B cell (primary cell): ENCODE data around the gene ESD. TPM values are rescaled to one million over a fixed set of nuclear protein-coding genes. Genes with fewer than 3 reads are reported as not detected.

Experiments used
- ATAC-seq: fragments of 200-7000 bp; cut with Tn5 transposase; one replicate; pipeline ENCODE4 v1.10.0; 2021; ENCODE audit warnings: low read depth, mild to moderate bottlenecking, moderate number of reproducible peaks, moderate library complexity
- CTCF ChIA-PET: fragments of 350-600 bp; sonication (Branson Sonifier 250); formaldehyde crosslinking; loops from one replicate; lab custom pipeline; 2021; ENCODE audit warnings: antibody characterized with exemption, inconsistent platforms; lab: Charles Lee
- POLR2A ChIA-PET: fragments of 350-600 bp; sonication (Branson Sonifier 250); formaldehyde crosslinking; loops from one replicate; lab custom pipeline; 2021; ENCODE audit warnings: antibody characterized with exemption; lab: Charles Lee
- DNase-seq: peaks from one replicate; pipeline ENCODE4 v3.0.0; 2013
- H2AFZ ChIP-seq: 2 replicates; pipeline ENCODE4 v1.6.1; 2012; ENCODE audit warnings: mild to moderate bottlenecking, low read depth, low read length; ENCODE audit not compliant: insufficient read depth, poor library complexity, severe bottlenecking
- H3K27ac ChIP-seq, 2 donors: 1 replicate in 1 of 2; 2 replicates in 1 of 2; pipeline ENCODE4 v1.5.1; 2012 to 2013; ENCODE audit warnings: low read length in 2 of 2, mild to moderate bottlenecking in 2 of 2, moderate library complexity in 1 of 2
- H3K27me3 ChIP-seq, 4 experiments: fragments of 200-600 bp in 1 of 4; sonication (generic) in 1 of 4; replicated peaks in 1 of 4; 1 replicate in 2 of 4; 2 replicates in 2 of 4; pipeline versions ENCODE4 v1.6.1 to v1.7.0; 2013 to 2016; ENCODE audit warnings: low read length in 3 of 4, mild to moderate bottlenecking in 2 of 4, mixed read lengths in 1 of 4, moderate library complexity in 1 of 4; ENCODE audit not compliant: insufficient read depth in 4 of 4, control insufficient read depth in 3 of 4; ENCODE audit errors: control extremely low read depth in 1 of 4
- H3K36me3 ChIP-seq, 2 experiments: replicated peaks in 1 of 2; 1 replicate in 1 of 2; 2 replicates in 1 of 2; pipeline versions ENCODE4 v1.6.1 to v1.7.1; 2013; ENCODE audit warnings: low read length in 1 of 2; ENCODE audit not compliant: insufficient read depth in 2 of 2, control insufficient read depth in 1 of 2; ENCODE audit errors: control extremely low read depth in 1 of 2, extremely low read depth in 1 of 2
- H3K4me1 ChIP-seq, 2 donors: fragments of 200-600 bp in 1 of 2; sonication (generic) in 1 of 2; 1 replicate in 1 of 2; 2 replicates in 1 of 2; pipeline versions ENCODE4 v1.5.1 to v1.6.1; 2013 to 2017; ENCODE audit warnings: low read length in 2 of 2; ENCODE audit not compliant: control insufficient read depth in 2 of 2, insufficient read depth in 2 of 2
- H3K4me2 ChIP-seq: replicated peaks from 2 replicates; pipeline ENCODE3; 2012; ENCODE audit warnings: mild to moderate bottlenecking, low read depth, low read length; ENCODE audit not compliant: poor library complexity, severe bottlenecking
- H3K4me3 ChIP-seq, 5 experiments: fragments of 200-600 bp in 1 of 5; sonication (generic) in 1 of 5; 1 replicate in 3 of 5; 2 replicates in 2 of 5; pipeline versions ENCODE4 v1.5.1 to v1.7.0; 2011 to 2016; ENCODE audit warnings: low read length in 4 of 5, mild to moderate bottlenecking in 4 of 5, low read depth in 2 of 5, control low read depth in 1 of 5, moderate library complexity in 1 of 5; ENCODE audit not compliant: insufficient read depth in 1 of 5; ENCODE audit errors: control extremely low read depth in 1 of 5, extremely low read depth in 1 of 5
- H3K79me2 ChIP-seq: fragments of 200-600 bp; sonication (generic); one replicate; pipeline ENCODE4 v1.6.0; 2016; ENCODE audit warnings: low read length; ENCODE audit not compliant: control insufficient read depth, insufficient read depth
- H3K9ac ChIP-seq: fragments of 200-600 bp; sonication (generic); 2 replicates; pipeline ENCODE4 v1.6.1; 2017; ENCODE audit warnings: mild to moderate bottlenecking, low read length, moderate library complexity
- H3K9me3 ChIP-seq, 3 donors: one replicate each; pipeline versions ENCODE4 v1.6.1 to v1.7.1; 2013; ENCODE audit warnings: low read length in 2 of 3; ENCODE audit not compliant: control insufficient read depth in 2 of 3, insufficient read depth in 1 of 3; ENCODE audit errors: control extremely low read depth in 1 of 3
- H4K20me1 ChIP-seq: 2 replicates; pipeline ENCODE4 v1.6.0; 2012; ENCODE audit warnings: mild to moderate bottlenecking, low read length; ENCODE audit not compliant: insufficient read depth, control insufficient read depth, poor library complexity, severe bottlenecking
- H3K27ac Mint-ChIP-seq: one replicate; pipeline ENCODE4 v1.8.0; 2021; ENCODE audit warnings: mixed read lengths
- H3K27me3 Mint-ChIP-seq: one replicate; pipeline ENCODE4 v1.8.0; 2021; ENCODE audit warnings: mixed read lengths
- H3K4me1 Mint-ChIP-seq: one replicate; pipeline ENCODE4 v1.8.0; 2021; ENCODE audit warnings: mixed read lengths
- H3K4me3 Mint-ChIP-seq: one replicate; pipeline ENCODE4 v1.8.0; 2021; ENCODE audit warnings: mixed read lengths
- H3K9me3 Mint-ChIP-seq: one replicate; pipeline ENCODE4 v1.8.0; 2022; ENCODE audit warnings: mixed read lengths; ENCODE audit not compliant: insufficient read depth
- CTCF ChIP-seq: fragments of 200-600 bp; IDR thresholded peaks from one replicate; pipeline ENCODE4 v1.8.0; 2022; ENCODE audit warnings: antibody characterized with exemption, mild to moderate bottlenecking
- EZH2 ChIP-seq: IDR thresholded peaks from 2 replicates; pipeline ENCODE4 v1.6.1; 2012; ENCODE audit warnings: borderline replicate concordance, low read depth, mild to moderate bottlenecking, moderate library complexity, low read length; ENCODE audit not compliant: insufficient read depth, poor library complexity, severe bottlenecking
- WGBS: methylation state at CpG from one replicate; pipeline ENCODE4 v1.1.5; 2013; ENCODE audit warnings: missing lambda C conversion rate; ENCODE audit not compliant: insufficient coverage; 5-methylcytosine and 5-hydroxymethylcytosine counted together
- intact Hi-C: fragments of 100-400 bp; cut with micrococcal nuclease; formaldehyde crosslinking; loops from one replicate; pipeline ENCODE4 v1.10.0; 2022
- polyA plus RNA-seq: library from polyadenylated mRNA; depleted of rRNA; stranded (reverse); fragments of >200 nt; gene quantifications from 2 replicates; pipeline ENCODE4 v1.2.3, GENCODE V29; 2012
- total RNA-seq, 2 donors: library from RNA; stranded (reverse); fragments of 120-200 nt in 1 of 2; gene quantifications; 1 replicate in 1 of 2; 2 replicates in 1 of 2; pipeline versions ENCODE4 v1.2.3 to v1.2.4, GENCODE V29; 2013 to 2022

The ESD gene
- total and polyA plus RNA-seq, 2 donors (not counting 1 experiment from before 2014, with no cell fraction given) = 29.9 to 52.9 TPM

- ChIA-PET CTCF (interaction anchor here (1.0 kb wide), 1 partner anchor 185 kb away, joined by 4 read pairs; no protein-coding TSS in a partner anchor), POLR2A (no interaction called here)
- no peaks in the 10 kb centered on the region for H3K27me3 ChIP-seq
- H3K4me3 ChIP-seq = no peak overlapping the region
- ATAC-seq (no peak), DNase-seq (no peak)
- H3K4me1 ChIP-seq = no peaks in the 10 kb centered on the region
- H2AFZ ChIP-seq = no peak overlapping the region
- peaks cover 0 to 65% of the 10 kb centered on the region in 2 experiments for H3K36me3 ChIP-seq
- no peaks in the 10 kb centered on the region for H3K79me2 ChIP-seq
- no peak overlapping the region for H3K27ac ChIP-seq
- H3K4me1 Mint-ChIP-seq = no peaks in the 10 kb centered on the region
- no peaks in the 10 kb centered on the region for H3K27me3 Mint-ChIP-seq
- H4K20me1 ChIP-seq = no peaks in the 10 kb centered on the region
- H3K9ac ChIP-seq = no peak overlapping the region
- no CpG with 5 or more reads among the region's 2 CpGs for WGBS
- no peak overlapping the region for H3K4me2 ChIP-seq
- H3K9me3 ChIP-seq = no peaks in the 10 kb centered on the region
- no peak overlapping the region for H3K4me3 Mint-ChIP-seq
- intact Hi-C loops = no loop called here
- H3K27ac Mint-ChIP-seq = no peak overlapping the region
- TF ChIP-seq EZH2 (no peak), CTCF (no peak)
- H3K9me3 Mint-ChIP-seq = no peaks in the 10 kb centered on the region
These were observed 60.2 kb downstream of the ESD start for GRCh38 chr13:46736541-46737310.

GRCh38 chr13:46735425-46735824, 61.5 kb downstream of the ESD start:
- no peak for TF ChIP-seq EZH2
- no peak for TF ChIP-seq CTCF
- Histone ChIP-seq H3K4me3 (no peak overlapping the region), H3K4me1 (no peaks in the 10 kb centered on the region), H3K79me2 (no peaks in the 10 kb centered on the region), H3K9me3 (no peaks in the 10 kb centered on the region), H3K9ac (no peak overlapping the region), H3K36me3 (peaks cover 0 to 63% of the 10 kb centered on the region in 2 experiments), H3K4me2 (no peak overlapping the region), H2AFZ (no peak overlapping the region), H3K27ac (no peak overlapping the region), H3K27me3 (no peaks in the 10 kb centered on the region), H4K20me1 (no peaks in the 10 kb centered on the region)
- no peak for ATAC-seq
- DNase-seq = no peak
- Mint-ChIP-seq H3K4me1 (no peaks in the 10 kb centered on the region), H3K27me3 (no peaks in the 10 kb centered on the region), H3K27ac (no peak overlapping the region), H3K9me3 (no peaks in the 10 kb centered on the region), H3K4me3 (no peak overlapping the region)
- CTCF ChIA-PET = interaction anchor here (0.7 kb wide), 1 partner anchor 243 kb away, joined by 4 read pairs; no protein-coding TSS in a partner anchor
- POLR2A ChIA-PET = no interaction called here
- intact Hi-C loops = no loop called here
- no CpG with 5 or more reads among the region's 3 CpGs for WGBS
